Fibroblast of upper back skin (primary cell): ENCODE data around the gene NCAPD2.

Experiments used
- DNase-seq: peaks from one replicate; pipeline ENCODE4 v3.0.0-alpha.2; 2013

Gene NCAPD2

DNA sequence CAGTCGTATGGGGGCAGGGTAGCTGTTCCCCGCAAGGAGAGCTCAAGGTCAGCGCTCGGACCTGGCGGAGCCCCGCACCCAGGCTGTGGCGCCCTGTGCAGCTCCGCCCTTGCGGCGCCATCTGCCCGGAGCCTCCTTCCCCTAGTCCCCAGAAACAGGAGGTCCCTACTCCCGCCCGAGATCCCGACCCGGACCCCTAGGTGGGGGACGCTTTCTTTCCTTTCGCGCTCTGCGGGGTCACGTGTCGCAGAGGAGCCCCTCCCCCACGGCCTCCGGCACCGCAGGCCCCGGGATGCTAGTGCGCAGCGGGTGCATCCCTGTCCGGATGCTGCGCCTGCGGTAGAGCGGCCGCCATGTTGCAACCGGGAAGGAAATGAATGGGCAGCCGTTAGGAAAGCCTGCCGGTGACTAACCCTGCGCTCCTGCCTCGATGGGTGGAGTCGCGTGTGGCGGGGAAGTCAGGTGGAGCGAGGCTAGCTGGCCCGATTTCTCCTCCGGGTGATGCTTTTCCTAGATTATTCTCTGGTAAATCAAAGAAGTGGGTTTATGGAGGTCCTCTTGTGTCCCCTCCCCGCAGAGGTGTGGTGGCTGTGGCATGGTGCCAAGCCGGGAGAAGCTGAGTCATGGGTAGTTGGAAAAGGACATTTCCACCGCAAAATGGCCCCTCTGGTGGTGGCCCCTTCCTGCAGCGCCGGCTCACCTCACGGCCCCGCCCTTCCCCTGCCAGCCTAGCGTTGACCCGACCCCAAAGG lies 41.2 kb downstream of the NCAPD2 start:
- DNase-seq: peak; percentile 67

DNA sequence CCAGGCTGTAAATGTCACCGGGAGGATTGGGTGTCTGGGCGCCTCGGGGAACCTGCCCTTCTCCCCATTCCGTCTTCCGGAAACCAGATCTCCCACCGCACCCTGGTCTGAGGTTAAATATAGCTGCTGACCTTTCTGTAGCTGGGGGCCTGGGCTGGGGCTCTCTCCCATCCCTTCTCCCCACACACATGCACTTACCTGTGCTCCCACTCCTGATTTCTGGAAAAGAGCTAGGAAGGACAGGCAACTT lies 41.7 kb downstream of the NCAPD2 start:
- no peak for DNase-seq

DNA sequence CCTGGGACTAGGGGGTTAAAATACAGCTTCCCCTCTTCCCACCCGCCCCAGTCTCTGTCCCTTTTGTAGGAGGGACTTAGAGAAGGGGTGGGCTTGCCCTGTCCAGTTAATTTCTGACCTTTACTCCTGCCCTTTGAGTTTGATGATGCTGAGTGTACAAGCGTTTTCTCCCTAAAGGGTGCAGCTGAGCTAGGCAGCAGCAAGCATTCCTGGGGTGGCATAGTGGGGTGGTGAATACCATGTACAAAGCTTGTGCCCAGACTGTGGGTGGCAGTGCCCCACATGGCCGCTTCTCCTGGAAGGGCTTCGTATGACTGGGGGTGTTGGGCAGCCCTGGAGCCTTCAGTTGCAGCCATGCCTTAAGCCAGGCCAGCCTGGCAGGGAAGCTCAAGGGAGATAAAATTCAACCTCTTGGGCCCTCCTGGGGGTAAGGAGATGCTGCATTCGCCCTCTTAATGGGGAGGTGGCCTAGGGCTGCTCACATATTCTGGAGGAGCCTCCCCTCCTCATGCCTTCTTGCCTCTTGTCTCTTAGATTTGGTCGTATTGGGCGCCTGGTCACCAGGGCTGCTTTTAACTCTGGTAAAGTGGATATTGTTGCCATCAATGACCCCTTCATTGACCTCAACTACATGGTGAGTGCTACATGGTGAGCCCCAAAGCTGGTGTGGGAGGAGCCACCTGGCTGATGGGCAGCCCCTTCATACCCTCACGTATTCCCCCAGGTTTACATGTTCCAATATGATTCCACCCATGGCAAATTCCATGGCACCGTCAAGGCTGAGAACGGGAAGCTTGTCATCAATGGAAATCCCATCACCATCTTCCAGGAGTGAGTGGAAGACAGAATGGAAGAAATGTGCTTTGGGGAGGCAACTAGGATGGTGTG lies 42.3 kb downstream of the NCAPD2 start:
- no peak for DNase-seq

DNA sequence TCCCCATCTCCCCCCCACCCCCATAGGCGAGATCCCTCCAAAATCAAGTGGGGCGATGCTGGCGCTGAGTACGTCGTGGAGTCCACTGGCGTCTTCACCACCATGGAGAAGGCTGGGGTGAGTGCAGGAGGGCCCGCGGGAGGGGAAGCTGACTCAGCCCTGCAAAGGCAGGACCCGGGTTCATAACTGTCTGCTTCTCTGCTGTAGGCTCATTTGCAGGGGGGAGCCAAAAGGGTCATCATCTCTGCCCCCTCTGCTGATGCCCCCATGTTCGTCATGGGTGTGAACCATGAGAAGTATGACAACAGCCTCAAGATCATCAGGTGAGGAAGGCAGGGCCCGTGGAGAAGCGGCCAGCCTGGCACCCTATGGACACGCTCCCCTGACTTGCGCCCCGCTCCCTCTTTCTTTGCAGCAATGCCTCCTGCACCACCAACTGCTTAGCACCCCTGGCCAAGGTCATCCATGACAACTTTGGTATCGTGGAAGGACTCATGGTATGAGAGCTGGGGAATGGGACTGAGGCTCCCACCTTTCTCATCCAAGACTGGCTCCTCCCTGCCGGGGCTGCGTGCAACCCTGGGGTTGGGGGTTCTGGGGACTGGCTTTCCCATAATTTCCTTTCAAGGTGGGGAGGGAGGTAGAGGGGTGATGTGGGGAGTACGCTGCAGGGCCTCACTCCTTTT lies 43.1 kb downstream of the NCAPD2 start:
- DNase-seq: no peak

DNA sequence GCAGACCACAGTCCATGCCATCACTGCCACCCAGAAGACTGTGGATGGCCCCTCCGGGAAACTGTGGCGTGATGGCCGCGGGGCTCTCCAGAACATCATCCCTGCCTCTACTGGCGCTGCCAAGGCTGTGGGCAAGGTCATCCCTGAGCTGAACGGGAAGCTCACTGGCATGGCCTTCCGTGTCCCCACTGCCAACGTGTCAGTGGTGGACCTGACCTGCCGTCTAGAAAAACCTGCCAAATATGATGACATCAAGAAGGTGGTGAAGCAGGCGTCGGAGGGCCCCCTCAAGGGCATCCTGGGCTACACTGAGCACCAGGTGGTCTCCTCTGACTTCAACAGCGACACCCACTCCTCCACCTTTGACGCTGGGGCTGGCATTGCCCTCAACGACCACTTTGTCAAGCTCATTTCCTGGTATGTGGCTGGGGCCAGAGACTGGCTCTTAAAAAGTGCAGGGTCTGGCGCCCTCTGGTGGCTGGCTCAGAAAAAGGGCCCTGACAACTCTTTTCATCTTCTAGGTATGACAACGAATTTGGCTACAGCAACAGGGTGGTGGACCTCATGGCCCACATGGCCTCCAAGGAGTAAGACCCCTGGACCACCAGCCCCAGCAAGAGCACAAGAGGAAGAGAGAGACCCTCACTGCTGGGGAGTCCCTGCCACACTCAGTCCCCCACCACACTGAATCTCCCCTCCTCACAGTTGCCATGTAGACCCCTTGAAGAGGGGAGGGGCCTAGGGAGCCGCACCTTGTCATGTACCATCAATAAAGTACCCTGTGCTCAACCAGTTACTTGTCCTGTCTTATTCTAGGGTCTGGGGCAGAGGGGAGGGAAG lies 43.9 kb downstream of the NCAPD2 start:
- DNase-seq: peak; percentile 77

DNA sequence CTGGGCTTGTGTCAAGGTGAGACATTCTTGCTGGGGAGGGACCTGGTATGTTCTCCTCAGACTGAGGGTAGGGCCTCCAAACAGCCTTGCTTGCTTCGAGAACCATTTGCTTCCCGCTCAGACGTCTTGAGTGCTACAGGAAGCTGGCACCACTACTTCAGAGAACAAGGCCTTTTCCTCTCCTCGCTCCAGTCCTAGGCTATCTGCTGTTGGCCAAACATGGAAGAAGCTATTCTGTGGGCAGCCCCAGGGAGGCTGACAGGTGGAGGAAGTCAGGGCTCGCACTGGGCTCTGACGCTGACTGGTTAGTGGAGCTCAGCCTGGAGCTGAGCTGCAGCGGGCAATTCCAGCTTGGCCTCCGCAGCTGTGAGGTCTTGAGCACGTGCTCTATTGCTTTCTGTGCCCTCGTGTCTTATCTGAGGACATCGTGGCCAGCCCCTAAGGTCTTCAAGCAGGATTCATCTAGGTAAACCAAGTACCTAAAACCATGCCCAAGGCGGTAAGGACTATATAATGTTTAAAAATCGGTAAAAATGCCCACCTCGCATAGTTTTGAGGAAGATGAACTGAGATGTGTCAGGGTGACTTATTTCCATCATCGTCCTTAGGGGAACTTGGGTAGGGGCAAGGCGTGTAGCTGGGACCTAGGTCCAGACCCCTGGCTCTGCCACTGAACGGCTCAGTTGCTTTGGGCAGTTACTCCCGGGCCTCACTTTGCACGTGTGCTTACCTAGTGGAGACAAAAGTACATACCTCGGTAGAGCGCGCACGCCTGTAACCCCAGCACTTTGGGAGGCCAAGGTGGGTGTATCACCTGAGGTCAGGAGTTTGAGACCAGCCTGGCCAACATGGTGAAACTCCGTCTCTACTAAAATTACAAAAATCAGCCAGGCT lies 44.8 kb downstream of the NCAPD2 start:
- peak; percentile 51 for DNase-seq

DNA sequence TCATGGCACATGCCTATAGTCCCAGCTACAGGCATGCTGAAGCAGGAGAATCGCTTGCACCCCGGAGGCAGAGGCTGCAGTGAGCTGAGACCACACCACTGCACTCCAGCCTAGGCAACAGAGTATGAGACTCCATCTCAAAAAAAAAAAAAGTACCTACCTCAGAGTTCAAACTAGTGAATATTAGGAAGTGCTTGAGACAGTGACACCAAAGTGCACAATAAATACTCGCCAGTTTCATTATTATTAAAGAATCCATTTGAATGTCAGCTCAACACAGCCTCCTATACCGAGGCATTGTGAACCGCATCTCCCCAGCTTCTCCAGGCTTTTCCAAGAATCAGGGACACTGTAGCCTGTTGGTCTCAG lies 45.4 kb downstream of the NCAPD2 start:
- DNase-seq: no peak

DNA sequence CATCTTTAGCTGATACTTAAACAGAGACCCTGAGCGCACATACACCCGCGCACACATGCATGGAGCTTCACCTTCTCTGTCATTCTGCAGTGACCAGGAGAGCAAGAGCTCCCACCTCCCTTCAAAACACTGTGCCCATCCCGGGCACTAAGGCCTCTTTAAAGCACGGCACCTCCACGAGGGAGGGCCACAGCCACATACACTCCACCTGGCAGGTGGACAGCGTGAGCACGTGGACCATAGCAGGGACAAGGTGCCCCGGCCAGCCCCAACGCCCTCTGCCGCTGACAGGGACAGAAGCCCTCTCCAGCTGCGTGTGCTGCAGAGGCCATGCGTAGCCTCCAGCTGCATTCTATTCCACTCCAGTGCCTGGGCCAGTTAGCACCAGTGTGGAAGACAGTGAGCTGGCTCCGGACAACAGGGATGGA lies 45.8 kb downstream of the NCAPD2 start:
- DNase-seq: no peak

DNA sequence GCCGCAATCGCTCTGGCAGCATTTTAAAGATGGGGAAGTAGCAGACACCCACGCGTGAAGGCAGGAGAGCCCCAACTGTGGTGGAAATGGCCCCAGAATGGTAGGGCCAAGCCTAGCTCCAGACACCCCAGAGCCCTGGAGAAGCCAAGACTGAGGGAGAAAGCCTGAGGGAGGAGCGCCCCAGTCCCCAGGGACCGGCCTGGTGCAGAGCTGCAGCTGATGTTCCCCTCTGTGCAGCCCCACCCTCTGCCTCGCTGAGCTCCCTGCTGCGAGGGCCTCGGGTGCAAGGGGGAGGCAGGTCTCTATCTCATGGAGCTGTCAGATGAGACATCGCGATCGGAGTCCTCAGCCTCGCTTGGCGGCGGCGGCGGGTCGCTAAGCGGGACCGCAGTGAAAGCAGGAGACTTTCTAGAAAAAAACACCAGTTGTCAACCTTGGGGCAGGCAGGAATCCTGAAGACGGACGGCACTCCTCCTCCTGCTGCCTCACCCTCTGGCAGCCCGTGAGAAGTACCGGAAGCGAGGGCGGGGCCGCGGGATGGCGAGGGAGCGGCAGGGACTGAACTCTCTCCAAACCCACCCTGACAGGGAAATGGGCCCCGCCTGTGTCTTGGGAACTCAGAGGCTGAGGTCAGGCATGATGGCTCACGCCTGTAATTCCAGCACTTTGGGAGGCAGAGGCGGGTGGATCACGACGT lies 46.4 kb downstream of the NCAPD2 start:
- DNase-seq: peak; percentile 94

DNA sequence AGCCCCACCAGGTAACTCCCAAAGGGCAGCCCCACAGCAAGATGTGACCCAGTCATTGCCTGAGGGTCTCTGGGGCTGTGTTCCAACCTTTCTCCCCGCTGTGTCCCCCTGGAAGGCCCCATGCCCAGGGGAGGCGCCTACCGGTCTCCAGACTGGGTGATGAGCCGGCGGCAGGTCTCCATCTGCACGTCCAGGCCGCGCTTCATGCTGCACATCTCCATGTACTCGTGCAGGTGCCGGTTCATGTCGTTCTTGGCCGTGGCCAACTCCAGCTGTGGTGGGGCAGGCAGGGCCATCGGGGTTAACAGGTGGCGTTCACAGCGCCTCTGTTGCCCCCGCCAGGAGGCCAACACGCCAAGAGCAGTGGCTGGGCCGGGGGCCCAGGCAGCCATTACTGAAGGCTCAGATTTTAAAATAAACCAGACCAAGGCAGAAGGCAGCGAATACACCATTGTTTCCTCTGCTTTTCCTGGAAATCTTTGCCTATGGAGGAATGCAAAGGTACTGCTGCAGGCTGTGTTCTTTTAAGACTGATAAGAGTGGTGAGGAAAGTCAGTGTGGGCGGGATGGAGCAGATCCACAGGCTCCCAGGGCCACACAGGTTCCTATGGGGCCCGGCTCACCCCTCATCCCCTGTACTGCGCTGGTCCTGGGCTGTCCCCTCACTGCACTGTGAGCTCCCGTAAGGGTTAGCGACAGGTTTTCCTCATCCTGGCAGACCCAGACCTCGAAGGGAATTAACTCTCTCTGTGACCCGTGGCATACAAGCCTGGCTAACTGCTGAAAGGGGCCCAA lies 47.7 kb downstream of the NCAPD2 start:
- no peak for DNase-seq

DNA sequence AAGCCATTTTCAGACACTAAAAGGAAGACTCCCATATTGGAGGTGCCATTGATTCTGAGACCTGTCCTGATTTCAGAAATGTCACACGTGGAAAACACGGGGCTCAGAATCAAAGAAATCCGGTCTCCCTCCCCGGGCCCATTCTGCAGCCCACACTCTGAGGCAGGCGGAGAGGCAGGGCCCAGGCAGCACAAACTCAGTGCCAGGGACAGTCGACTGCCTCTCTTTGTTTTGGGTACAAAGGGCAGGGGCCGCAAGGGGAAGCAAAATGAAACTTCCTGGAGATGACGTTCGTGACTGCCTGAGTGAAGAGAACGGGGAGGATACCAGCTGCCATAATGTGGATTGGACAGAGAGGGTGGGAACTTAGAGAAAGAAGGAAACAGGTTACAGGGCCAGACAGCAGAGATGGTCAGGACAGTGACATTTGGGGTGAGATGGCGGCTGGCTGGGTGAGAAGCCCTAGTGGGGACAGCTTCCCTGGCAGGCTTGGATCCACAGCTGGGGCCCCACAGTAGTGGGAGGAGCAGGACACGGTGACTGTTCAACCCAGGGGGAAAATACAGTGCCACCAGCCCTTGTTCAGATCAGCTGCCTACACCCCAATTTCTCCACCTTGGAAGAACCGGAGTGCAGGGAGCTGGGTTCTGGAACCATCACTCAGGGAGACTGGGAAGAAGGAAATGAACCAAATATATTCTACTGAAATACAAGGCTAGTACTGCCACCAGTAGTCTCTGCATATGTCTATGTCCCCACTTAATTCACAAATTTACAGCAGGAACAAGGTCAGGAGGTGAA lies 48.5 kb downstream of the NCAPD2 start:
- DNase-seq: no peak

DNA sequence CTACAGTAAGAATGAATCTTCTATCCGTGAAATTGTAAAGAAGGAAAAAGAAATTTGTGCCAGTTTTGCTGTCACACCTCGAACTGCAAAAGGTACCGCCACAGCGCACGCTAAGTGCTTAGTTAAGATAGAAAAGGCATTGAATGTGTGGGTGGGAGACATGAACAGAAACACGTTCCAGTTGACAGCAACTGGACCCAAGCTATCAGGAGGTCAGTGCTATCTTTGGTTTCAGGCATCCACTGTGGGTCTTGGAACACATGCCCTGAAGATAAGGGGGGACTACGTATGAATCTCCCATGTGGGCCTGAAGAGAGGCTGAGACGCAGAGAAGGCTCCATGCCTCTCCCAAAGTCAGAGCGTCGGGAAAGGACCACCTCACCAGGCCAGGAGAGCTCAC lies 52.1 kb downstream of the NCAPD2 start:
- no peak for DNase-seq

DNA sequence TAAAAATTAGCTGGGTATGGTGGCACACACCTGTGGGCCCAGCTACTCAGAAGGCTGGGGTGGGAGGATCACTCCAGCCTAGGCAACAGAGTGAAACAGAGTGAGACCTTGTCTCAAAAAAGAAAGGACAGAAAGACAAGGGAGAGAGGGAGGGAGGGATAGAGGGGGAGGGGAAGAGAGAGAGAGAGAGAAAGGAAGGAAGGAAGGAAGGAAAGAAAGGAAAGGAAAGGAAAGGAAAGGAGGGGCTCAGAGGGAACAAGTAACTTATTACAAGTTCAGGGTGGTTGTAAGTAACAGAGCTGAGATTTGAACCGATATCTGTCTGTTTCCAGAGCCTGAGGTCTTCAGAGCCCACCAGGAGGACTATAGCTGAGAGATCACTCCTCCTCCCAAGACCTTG lies 53.7 kb downstream of the NCAPD2 start:
- no peak for DNase-seq

DNA sequence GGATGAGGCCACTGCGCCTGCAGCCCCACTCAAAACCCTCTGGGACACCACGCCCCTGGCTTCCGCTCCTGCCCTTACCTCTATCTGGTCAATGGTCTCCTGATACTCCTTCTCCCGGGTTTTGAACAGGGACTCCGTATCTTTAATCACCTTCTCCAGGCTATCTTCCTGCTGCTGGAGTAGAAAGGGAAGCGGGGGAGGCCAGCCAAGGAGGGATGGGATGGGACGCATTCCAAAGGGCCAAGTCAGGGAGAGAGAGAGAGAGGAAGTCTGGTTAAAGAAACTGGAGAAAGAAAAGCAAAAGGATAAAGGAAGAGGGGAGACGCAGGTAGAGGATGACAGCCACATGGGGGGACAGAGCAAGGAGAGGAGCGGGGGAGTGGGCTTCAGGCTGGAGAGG lies 54.1 kb downstream of the NCAPD2 start:
- DNase-seq: peak; percentile 88

DNA sequence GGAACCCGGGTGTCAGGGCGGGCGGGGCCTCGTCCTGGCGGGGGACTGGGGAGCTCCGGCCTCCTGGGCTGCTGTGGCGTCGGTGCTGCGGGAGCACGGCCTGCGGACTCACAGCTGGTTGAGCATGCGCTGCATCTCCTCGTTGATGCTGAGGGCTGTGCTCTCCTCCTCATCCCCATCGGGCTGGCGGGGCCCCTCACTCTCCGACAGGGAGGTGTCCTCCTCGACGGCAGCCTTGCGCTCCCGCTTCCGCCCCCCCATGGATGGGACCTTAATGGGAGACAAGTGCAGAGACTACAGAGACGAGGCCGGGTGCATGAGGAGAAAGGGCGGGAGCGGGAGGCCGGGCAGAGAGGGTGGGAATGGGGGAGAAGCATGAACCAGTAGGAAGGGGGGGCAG lies 54.7 kb downstream of the NCAPD2 start:
- no peak for DNase-seq

DNA sequence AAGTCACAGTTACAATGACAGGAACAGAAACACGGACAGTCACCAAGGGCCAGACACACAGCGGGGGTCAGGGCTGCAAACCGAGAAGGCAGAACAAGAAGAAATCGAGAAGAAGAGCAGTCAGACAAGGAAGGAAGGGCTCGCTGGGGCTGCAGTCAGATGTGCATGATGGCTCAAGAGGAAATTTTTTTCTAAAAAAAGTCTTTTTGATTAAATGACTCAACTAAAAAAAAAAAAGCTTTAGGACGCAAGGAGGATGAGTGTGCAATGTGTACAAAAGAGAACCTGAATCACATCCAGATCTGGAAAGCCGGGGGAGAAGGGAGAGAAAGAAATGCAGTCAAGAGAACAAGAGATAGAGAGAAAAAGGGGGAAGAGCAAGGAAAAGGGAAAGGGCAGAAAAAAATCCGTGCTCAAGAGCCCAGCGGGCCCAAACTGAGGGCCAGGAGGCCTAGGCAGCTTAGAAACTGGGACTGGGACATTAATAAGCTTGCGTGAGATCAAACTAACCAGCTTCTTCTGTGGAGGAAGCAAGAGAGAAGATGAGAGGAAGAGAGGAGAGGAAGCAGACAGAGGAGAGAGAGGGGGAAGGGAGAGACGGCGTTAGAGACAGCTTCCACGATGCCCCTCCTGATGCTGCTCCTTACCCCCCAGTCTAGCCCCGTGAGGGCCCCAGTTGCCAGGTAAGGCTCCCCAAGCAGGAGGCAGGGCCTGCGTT lies 55.2 kb downstream of the NCAPD2 start:
- peak; percentile 88 for DNase-seq

DNA sequence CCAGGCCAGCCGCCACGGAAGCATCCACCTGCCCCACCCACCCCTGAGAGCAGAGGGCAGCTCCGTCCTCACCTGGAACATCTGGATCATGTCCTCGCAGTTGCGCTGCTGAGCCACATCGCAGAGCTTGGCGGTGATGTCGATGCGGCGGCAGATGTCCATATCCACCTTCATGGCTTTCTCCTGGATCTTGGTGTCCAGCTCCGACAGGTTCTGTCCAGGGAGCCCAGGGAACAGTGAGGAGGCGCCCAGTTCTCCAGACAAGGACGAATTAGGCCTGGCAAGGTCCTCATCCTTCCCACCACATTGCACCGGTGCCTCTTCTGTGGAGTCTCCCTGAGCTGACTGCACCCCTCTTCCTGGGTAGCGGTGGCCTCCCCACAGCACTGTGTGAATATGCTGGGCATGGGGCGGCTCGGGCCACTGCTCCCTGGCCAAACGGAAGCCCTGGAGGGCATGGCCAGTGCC lies 55.8 kb downstream of the NCAPD2 start:
- DNase-seq: no peak

DNA sequence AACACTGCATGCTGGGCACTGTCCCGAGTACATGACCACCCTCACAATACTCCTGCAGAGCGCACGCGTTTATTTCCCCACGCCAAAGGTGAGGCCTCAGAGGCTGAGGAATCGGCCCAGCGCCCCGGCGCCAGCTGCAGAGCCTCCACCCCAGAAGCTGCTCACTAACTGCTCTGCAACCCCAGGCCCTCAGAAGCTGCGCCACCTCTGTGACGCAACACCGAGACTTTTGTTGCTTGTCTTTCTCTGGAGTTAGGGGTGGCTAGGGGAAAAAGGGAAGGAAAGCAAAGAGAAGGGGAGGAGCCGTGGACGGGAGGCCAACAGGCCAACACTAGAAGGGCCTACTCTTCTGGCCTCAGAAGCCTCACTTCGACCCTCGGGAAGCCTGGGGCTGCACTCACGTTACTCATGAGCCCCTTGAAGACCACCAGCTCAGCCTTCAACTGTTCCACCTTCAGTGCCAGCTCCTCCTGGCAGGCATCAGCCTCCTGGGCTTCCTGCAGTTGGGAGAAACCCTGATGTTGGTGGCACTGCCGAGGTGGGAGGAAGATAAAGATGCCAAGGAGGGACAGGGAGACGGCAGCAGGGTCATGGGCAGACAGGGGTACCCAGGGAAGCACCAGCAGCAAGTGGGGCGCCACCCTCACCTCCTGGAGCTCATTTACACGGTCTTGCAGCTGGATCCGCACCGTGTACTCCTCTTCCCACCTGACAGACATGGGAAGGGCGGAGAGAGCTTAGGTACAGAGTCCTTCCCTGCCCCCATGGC lies 56.6 kb downstream of the NCAPD2 start:
- no peak for DNase-seq
